GM12801 (cell line): ENCODE results near the gene CD300E.

ENCODE experiments used
- CTCF ChIP-seq: IDR thresholded peaks from one replicate; pipeline ENCODE4 v1.5.1; 2011; ENCODE audit warnings: control low read depth; ENCODE audit not compliant: insufficient read length; ENCODE audit errors: extremely low read depth

CD300E gene

GRCh38 chr17:74623693-74624093 lies at the start of gene CD300E:
TSS of gene CD300E (minus strand) at chr17:74623738. CDS start at chr17:74623621, 117 bp downstream.
- TF ChIP-seq CTCF: no peak

GRCh38 chr17:74671031-74671771 lies 47.7 kb upstream of the CD300E start:
- no peak for TF ChIP-seq CTCF

- TF ChIP-seq CTCF: no peak
Observed at GRCh38 chr17:74670329-74670728, 46.8 kb upstream of the CD300E start.

GRCh38 chr17:74663561-74663960 lies 40.0 kb upstream of the CD300E start:
- no peak for TF ChIP-seq CTCF

GRCh38 chr17:74659889-74660288 lies 36.4 kb upstream of the CD300E start:
- no peak for TF ChIP-seq CTCF

- no peak for TF ChIP-seq CTCF
Observed at GRCh38 chr17:74658620-74659019, 35.1 kb upstream of the CD300E start.

GRCh38 chr17:74654742-74655141 lies 31.2 kb upstream of the CD300E start:
- TF ChIP-seq CTCF: no peak
